GM18870 (cell line): ENCODE data around the gene PCDHGB3.
"Not testable (repeated sequence)": the region's sequence is repeated elsewhere in the genome, so short reads cannot be mapped to it uniquely, and the experiment has no call there.

Source experiments
- ATAC-seq: cut with Tn5 transposase; IDR thresholded peaks from one replicate; pipeline ENCODE4 v1.9.1; 2021; ENCODE audit warnings: moderate library complexity; ENCODE audit not compliant: unreplicated experiment

The PCDHGB3 gene

DNA sequence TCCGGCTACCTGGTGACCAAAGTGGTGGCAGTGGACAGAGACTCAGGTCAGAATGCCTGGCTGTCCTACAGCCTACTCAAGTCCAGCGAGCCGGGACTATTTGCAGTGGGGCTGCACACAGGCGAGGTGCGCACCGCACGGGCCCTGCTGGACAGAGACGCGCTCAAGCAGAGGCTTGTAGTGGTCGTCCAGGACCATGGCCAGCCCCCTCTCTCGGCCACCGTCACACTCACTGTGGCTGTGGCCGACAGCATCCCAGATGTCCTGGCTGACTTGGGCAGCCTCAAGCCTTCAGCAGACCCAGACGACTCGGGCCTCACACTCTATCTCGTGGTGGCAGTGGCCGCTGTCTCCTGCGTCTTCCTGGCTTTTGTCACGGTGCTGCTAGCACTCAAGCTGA is 13.1 kb upstream of the PCDHGB3 start:
- ATAC-seq: no peak

DNA sequence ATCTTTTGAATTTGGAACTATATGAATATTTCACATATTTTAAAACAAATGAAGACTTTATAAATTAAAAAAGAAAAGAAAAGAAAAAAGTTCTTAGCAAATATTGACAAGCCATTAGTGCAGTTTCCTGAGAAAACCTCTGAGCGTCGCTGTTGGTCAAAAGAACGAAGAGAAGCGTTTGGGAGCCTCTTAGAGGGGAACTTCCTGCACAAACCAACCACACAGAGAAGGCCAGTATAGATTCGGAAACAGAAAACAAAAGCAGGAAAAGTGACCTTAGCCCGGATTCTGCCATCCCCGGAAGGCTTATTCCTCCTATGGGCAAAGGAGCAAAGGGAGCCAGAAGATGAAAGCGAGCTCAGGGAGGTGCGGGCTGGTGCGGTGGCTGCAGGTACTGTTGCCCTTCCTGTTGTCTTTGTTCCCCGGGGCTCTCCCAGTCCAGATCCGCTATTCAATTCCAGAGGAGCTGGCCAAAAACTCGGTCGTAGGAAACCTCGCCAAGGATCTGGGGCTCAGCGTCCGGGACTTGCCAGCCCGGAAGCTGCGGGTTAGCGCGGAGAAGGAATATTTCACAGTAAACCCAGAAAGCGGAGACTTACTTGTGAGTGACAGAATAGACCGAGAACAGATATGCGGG is 10.1 kb upstream of the PCDHGB3 start, which contains the start of gene PCDHGB2:
Gene PCDHGB2, plus strand, starts transcription at position 205 of the 637 bp plus-strand sequence. Its CDS starts 142 bp downstream, at position 347.
- ATAC-seq: peak; percentile 61

DNA sequence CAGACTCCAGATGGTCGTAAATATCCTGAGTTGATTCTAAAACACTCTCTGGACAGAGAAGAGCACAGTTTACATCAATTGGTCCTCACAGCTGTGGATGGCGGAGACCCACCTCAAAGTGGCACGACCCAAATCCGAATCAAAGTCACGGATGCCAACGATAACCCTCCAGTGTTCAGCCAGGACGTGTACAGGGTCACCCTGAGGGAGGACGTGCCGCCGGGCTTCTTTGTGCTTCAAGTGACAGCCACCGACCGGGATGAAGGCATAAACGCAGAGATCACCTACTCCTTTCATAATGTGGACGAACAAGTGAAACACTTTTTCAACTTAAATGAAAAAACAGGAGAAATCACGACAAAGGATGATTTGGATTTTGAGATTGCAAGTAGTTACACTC is 9.4 kb upstream of the PCDHGB3 start:
- ATAC-seq: no peak

DNA sequence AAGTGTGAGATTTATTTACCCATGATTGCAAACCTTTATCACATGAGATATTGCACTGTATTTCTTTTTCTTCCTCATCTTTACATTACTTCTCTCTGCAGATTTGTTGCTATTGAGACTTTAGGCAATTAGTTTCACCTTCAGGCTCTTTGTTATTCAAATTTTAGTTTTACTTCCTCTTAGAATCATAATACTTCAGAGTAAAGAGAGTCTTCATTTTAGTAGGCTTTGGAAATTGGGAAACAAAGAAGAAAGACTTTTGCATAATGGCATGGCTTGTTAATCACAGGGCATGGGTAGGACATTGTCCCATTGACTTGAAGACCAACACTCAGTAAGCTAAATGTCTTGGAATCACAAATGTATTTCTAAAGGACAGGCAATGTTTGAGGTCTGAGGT is 7.3 kb upstream of the PCDHGB3 start:
- no peak for ATAC-seq

DNA sequence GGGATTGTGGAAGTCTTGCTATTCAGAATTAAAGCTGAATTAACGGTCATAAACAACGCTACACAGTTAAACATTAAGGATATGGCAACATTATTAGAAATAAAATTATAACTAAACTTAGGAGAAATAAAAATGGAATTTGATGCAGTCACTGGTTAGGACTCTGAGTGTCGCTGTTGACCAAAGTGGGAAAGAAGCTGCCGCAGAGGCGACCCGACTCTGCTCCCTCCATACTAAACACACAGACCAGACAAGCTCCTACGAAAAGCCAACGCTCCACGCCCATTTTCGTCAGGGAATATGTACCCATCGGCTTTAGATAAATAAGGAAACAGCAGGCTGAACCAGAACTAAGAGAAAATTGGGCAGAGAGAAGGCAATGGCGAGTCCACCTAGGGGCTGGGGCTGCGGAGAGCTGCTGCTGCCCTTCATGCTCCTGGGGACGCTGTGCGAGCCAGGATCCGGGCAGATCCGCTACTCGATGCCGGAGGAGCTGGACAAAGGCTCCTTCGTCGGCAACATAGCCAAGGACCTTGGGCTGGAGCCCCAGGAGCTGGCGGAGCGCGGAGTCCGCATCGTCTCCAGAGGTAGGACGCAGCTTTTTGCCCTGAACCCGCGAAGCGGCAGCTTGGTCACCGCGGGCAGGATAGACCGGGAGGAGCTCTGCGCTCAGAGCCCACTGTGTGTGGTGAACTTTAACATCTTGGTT is 5.9 kb upstream of the PCDHGB3 start, which contains the start of gene PCDHGA5:
Gene PCDHGA5, plus strand, starts transcription at position 211 of the 709 bp plus-strand sequence. Its CDS starts 169 bp downstream, at position 380.
- no peak for ATAC-seq

DNA sequence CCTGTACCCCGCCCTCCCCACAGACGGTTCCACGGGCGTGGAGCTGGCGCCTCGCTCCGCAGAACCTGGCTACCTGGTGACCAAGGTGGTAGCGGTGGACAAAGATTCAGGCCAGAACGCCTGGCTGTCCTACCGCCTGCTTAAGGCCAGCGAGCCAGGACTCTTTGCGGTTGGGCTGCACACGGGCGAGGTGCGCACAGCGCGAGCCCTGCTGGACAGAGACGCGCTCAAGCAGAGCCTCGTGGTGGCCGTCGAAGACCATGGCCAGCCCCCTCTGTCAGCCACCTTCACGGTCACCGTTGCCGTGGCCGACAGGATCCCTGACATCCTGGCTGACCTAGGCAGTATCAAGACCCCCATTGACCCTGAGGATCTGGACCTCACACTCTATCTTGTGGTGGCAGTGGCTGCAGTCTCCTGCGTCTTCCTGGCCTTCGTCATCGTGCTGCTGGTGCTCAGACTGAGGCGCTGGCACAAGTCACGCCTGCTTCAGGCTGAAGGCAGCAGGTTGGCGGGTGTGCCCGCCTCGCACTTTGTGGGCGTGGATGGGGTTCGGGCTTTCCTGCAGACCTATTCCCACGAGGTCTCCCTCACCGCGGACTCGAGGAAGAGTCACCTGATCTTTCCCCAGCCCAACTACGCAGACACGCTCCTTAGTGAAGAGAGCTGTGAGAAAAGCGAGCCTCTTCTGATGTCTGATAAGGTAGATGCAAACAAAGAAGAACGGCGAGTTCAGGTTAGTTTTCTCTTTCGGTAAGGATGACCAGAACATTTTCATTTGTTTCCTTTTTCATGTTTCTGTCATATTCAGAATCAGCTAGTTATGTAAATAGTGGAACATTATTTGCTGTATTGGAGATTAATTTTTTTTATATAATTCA is 3.8 kb upstream of the PCDHGB3 start:
- no peak for ATAC-seq

DNA sequence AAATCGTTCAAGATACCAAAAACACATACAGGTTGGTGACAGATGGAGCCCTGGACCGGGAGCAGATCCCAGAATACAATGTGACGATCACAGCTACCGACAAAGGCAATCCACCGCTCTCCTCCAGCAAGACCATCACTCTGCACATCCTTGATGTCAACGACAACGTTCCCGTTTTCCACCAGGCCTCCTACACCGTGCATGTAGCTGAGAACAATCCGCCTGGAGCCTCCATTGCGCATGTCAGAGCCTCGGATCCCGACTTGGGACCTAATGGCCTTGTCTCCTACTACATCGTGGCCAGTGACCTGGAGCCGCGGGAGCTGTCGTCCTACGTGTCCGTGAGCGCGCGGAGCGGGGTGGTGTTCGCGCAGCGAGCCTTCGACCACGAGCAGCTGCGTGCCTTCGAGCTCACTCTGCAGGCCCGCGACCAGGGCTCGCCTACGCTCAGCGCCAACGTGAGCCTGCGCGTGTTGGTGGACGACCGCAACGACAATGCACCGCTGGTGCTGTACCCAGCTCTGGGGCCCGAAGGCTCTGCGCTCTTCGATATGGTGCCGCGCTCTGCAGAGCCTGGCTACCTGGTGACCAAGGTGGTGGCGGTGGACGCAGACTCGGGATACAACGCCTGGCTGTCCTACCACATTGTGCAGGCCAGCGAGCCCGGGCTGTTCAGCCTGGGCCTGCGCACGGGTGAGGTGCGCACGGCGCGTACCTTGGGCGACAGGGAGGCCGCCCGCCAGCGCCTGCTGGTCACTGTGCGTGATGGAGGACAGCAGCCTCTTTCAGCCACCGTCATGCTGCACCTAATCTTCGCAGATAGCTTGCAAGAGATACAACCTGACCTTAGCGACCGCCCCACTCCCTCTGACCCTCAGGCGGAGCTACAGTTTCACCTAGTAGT is 1.8 kb downstream of the PCDHGB3 start:
- ATAC-seq: no peak

DNA sequence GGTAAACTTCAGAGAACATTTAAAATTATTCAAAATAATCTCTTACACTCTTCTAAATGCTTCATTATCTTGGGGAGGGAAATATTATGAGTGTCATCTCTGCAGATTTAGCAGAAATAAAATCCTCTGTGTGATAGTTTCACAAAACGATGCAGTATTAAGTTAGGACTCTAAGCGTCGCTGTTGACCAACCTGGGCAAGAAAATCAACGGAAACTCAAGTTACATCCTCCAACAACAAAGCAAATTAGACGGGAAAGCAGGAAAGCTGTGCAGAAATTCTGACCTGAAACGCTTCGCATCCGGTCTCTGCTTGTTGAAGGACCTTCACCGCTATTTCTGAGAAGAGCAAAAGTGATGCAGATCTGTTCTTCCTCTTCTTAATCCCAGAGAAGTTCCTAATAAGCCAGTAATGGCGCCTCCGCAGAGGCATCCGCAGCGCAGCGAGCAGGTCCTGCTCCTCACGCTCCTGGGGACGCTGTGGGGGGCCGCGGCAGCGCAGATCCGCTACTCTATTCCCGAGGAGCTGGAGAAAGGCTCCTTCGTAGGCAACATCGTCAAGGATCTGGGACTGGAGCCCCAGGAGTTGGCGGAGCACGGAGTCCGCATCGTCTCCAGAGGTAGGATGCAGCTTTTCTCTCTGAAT is 3.8 kb downstream of the PCDHGB3 start, which contains the start of gene PCDHGA6:
Gene PCDHGA6, plus strand, starts transcription at position 219 of the 645 bp plus-strand sequence. Its CDS starts 193 bp downstream, at position 412.
- ATAC-seq: no peak

DNA sequence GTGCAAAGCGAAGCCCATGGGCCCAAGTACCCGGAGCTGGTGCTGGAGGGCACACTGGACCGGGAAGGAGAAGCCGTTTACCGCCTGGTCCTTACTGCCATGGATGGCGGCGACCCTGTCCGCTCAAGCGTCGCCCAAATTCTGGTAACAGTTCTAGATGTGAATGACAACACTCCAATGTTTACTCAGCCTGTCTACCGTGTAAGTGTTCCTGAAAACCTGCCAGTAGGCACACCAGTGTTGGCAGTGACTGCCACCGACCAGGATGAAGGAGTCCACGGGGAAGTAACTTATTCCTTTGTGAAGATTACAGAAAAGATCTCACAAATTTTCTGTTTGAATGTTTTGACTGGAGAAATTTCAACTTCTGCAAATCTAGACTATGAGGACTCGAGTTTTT is 4.6 kb downstream of the PCDHGB3 start:
- no peak for ATAC-seq

DNA sequence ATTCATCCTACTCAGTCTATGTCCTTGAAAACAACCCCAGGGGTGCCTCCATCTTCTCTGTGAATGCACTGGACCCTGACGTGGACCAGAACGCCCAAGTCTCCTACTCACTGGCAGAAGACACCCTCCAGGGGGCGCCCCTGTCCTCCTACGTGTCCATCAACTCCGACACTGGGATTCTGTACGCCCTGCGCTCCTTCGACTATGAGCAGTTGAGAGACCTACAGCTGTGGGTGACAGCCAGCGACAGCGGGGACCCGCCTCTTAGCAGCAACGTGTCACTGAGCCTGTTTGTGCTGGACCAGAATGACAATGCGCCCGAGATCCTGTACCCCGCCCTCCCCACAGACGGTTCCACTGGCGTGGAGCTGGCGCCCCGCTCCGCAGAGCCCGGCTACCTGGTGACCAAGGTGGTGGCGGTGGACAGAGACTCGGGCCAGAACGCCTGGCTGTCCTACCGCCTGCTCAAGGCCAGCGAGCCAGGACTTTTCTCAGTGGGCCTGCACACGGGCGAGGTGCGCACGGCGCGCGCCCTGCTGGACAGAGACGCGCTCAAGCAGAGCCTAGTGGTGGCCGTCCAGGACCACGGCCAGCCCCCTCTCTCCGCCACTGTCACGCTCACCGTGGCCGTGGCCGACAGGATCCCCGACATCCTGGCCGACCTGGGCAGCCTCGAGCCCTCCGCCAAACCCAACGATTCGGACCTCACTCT is 5.6 kb downstream of the PCDHGB3 start:
- ATAC-seq: not testable (repeated sequence)

DNA sequence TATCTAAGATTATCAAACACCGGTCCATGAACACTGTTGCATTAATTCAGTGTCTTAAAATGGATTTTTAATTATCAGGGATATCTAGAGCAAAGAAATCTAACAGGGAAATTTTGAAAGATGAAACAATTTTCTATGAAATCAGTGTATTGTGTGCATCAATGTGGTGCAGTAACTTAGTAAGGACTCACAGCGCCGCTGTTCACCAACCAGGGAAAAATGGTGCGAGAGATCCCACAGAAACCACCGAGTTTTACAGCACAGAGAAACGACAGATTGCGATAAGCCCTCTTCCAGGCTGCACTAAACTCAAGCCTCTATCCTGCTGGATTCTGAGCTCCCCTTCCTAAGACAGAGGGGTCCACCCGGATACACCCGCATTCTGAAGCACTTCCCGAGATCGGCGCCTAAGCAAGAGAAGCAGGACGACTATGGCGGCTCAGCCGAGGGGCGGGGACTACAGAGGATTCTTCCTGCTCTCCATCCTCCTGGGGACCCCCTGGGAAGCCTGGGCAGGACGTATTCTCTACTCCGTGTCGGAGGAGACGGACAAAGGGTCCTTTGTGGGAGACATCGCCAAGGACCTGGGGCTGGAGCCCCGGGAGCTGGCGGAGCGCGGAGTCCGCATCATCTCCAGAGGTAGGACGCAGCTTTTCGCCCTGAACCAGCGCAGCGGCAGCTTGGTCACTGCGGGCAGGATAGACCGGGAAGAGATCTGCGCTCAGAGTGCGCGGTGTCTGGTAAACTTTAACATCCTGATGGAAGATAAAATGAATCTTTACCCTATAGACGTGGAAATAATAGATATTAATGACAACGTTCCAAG is 12.6 kb downstream of the PCDHGB3 start, which contains the start of gene PCDHGA7:
Gene PCDHGA7, plus strand, starts transcription at position 274 of the 826 bp plus-strand sequence. Its CDS starts 158 bp downstream, at position 432.
- ATAC-seq: no peak

DNA sequence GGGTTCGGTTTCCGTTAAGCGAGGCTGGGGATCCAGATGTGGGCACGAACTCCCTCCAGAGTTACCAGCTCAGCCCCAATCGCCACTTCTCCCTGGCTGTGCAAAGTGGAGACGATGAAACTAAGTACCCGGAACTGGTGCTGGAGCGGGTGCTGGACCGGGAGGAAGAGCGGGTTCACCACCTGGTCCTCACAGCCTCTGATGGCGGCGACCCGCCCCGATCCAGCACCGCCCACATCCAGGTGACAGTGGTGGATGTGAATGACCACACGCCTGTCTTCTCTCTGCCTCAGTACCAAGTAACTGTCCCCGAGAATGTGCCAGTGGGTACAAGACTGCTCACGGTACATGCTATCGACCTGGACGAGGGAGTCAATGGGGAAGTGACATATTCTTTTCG is 13.3 kb downstream of the PCDHGB3 start:
- ATAC-seq: no peak

DNA sequence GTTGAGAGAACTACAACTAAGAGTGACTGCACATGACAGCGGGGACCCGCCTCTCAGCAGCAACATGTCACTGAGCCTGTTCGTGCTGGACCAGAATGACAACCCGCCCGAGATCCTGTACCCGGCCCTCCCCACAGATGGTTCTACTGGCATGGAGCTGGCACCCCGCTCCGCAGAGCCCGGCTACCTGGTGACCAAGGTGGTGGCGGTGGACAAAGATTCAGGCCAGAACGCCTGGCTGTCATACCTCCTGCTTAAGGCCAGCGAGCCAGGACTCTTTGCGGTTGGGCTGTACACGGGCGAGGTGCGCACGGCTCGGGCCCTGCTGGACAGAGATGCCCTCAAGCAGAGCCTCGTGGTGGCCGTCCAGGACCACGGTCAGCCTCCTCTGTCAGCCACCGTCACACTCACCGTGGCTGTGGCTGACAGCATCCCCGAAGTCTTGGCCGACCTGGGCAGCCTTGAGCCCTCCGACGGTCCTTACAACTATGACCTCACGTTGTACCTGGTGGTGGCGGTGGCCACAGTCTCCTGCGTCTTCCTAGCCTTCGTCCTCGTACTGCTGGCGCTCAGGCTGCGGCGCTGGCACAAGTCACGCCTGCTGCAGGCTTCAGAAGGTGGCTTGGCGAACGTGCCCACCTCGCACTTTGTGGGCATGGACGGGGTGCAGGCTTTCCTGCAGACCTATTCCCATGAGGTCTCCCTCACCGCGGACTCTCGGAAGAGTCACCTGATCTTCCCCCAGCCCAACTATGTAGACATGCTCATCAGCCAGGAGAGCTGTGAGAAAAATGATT is 14.6 kb downstream of the PCDHGB3 start:
- no peak for ATAC-seq

DNA sequence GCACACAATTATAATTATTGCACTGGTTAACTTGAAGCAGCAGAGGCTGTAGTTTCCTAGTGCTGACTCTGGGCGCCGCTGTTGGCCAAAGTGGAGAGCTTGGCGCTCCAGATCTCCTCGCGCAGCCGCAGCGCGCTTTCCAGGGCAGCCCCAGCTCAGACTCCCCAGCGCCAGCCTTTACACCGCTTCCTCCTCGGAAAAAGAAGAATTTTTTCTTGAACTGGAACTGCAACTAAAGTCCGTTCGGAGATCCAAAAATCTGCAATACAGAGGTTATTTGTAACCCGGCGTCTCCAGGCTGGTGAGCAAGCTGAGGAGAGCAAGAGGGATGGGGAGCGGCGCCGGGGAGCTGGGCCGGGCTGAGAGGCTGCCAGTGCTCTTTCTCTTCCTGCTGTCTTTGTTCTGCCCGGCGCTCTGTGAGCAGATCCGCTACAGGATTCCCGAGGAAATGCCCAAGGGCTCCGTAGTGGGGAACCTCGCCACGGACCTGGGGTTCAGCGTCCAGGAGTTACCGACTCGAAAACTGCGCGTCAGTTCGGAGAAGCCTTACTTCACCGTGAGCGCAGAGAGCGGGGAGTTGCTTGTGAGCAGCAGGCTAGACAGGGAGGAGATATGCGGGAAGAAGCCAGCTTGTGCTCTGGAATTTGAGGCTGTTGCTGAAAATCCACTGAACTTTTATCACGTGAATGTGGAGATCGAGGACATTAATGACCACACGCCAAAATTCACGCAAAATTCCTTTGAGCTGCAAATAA is 17.7 kb downstream of the PCDHGB3 start, which contains the start of gene PCDHGB4:
Gene PCDHGB4, plus strand, starts transcription at position 142 of the 755 bp plus-strand sequence. Its CDS starts 187 bp downstream, at position 329.
- peak; percentile 63 for ATAC-seq

DNA sequence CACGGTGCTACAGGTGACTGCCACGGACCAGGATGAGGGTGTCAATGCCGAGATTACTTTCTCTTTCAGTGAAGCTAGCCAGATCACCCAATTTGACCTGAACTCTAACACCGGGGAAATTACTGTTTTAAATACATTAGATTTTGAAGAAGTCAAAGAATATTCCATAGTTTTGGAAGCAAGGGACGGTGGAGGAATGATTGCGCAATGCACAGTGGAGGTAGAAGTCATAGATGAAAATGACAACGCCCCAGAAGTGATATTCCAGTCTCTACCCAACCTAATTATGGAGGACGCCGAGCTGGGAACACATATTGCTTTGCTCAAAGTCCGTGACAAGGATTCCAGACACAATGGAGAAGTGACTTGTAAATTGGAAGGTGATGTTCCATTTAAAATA is 18.6 kb downstream of the PCDHGB3 start:
- no peak for ATAC-seq
